H9 (cell line): ENCODE results near the gene CDK5RAP1. TPM values are rescaled to one million over a fixed set of nuclear protein-coding genes. Genes with fewer than 3 reads are reported as not detected.

ENCODE experiments used
- DNase-seq: peaks from one replicate; pipeline ENCODE4 v3.0.0-alpha.2; 2017
- H2AFZ ChIP-seq: one replicate; pipeline ENCODE4 v1.6.1; 2013; ENCODE audit warnings: mild to moderate bottlenecking, low read length, control low read depth, moderate library complexity
- H2AK5ac ChIP-seq: 2 replicates; pipeline ENCODE4 v1.6.1; 2013; ENCODE audit warnings: low read length, control low read depth, mixed read lengths; ENCODE audit not compliant: insufficient read length
- H2BK120ac ChIP-seq: one replicate; pipeline ENCODE4 v1.6.1; 2013; ENCODE audit warnings: low read depth, mild to moderate bottlenecking, low read length, control low read depth, inconsistent platforms; ENCODE audit not compliant: poor library complexity, severe bottlenecking
- H2BK12ac ChIP-seq: 2 replicates; pipeline ENCODE4 v1.6.1; 2013; ENCODE audit warnings: low read length, control low read depth, mixed read lengths, low read depth; ENCODE audit not compliant: insufficient read length
- H2BK15ac ChIP-seq: 2 replicates; pipeline ENCODE4 v1.6.1; 2013; ENCODE audit warnings: low read depth, low read length, control low read depth
- H2BK20ac ChIP-seq: one replicate; pipeline ENCODE4 v1.6.1; 2013; ENCODE audit warnings: low read depth, mild to moderate bottlenecking, low read length, control low read depth, inconsistent platforms; ENCODE audit not compliant: poor library complexity, severe bottlenecking
- H2BK5ac ChIP-seq: 2 replicates; pipeline ENCODE4 v1.6.1; 2013; ENCODE audit warnings: low read length, control low read depth, mixed read lengths; ENCODE audit not compliant: insufficient read length
- H3K14ac ChIP-seq: 2 replicates; pipeline ENCODE4 v1.6.1; 2013; ENCODE audit warnings: low read length, control low read depth; ENCODE audit not compliant: insufficient read depth
- H3K18ac ChIP-seq: 2 replicates; pipeline ENCODE4 v1.6.1; 2013; ENCODE audit warnings: low read depth, mild to moderate bottlenecking, mixed read lengths, low read length, control low read depth; ENCODE audit not compliant: insufficient read length
- H3K23ac ChIP-seq: 2 replicates; pipeline ENCODE4 v1.6.1; 2013; ENCODE audit warnings: low read length, control low read depth, mixed read lengths, low read depth; ENCODE audit not compliant: insufficient read length
- H3K23me2 ChIP-seq: 2 replicates; pipeline ENCODE4 v1.6.1; 2013; ENCODE audit warnings: low read depth, mild to moderate bottlenecking, mixed read lengths, low read length, control low read depth; ENCODE audit not compliant: insufficient read length, poor library complexity, severe bottlenecking
- H3K27ac ChIP-seq: 2 replicates; pipeline ENCODE4 v1.5.1; 2013; ENCODE audit warnings: low read length, control low read depth, mixed read lengths, low read depth; ENCODE audit not compliant: insufficient read length
- H3K27me3 ChIP-seq: 2 replicates; pipeline ENCODE4 v1.6.1; 2013; ENCODE audit warnings: low read length, control low read depth, inconsistent platforms; ENCODE audit not compliant: insufficient read depth
- H3K4ac ChIP-seq: 2 replicates; pipeline ENCODE4 v1.6.1; 2013; ENCODE audit warnings: low read depth, mild to moderate bottlenecking, control low read depth, inconsistent platforms, low read length, moderate library complexity
- H3K4me1 ChIP-seq: 2 replicates; pipeline ENCODE4 v1.6.1; 2013; ENCODE audit warnings: low read length, control low read depth, inconsistent platforms; ENCODE audit not compliant: insufficient read depth
- H3K4me2 ChIP-seq: 2 replicates; pipeline ENCODE4 v1.6.1; 2013; ENCODE audit warnings: low read length, control low read depth, mixed read lengths; ENCODE audit not compliant: insufficient read length, insufficient read depth
- H3K56ac ChIP-seq: 2 replicates; pipeline ENCODE4 v1.6.1; 2013; ENCODE audit warnings: low read depth, mild to moderate bottlenecking, mixed read lengths, low read length, control low read depth; ENCODE audit not compliant: insufficient read length
- H3K79me1 ChIP-seq: 2 replicates; pipeline ENCODE4 v1.6.1; 2013; ENCODE audit warnings: low read depth, mild to moderate bottlenecking, moderate library complexity, low read length, control low read depth, inconsistent platforms; ENCODE audit not compliant: insufficient read depth, poor library complexity, severe bottlenecking
- H3K79me2 ChIP-seq: 2 replicates; pipeline ENCODE4 v1.6.1; 2013; ENCODE audit warnings: low read length, control low read depth, inconsistent platforms; ENCODE audit not compliant: insufficient read depth
- H3K9ac ChIP-seq: 2 replicates; pipeline ENCODE4 v1.6.1; 2013; ENCODE audit warnings: low read length, control low read depth, mixed read lengths; ENCODE audit not compliant: insufficient read length; ENCODE audit errors: extremely low read depth
- H3K9me3 ChIP-seq: one replicate; pipeline ENCODE4 v1.6.1; 2013; ENCODE audit warnings: low read depth, low read length, inconsistent platforms; ENCODE audit not compliant: control insufficient read depth
- H3T11ph ChIP-seq: one replicate; pipeline ENCODE4 v1.6.1; 2013; ENCODE audit warnings: mild to moderate bottlenecking, low read length, control low read depth, inconsistent platforms
- H4K20me1 ChIP-seq: one replicate; pipeline ENCODE4 v1.6.1; 2013; ENCODE audit not compliant: control insufficient read depth, insufficient read length, insufficient read depth
- H4K5ac ChIP-seq: 2 replicates; pipeline ENCODE4 v1.6.1; 2013; ENCODE audit warnings: low read depth, mild to moderate bottlenecking, mixed read lengths, low read length, control low read depth; ENCODE audit not compliant: insufficient read length
- H4K8ac ChIP-seq: replicated peaks from 2 replicates; pipeline ENCODE4 v1.6.1; 2013; ENCODE audit warnings: low read length, control low read depth, mixed read lengths, low read depth; ENCODE audit not compliant: insufficient read length
- H4K91ac ChIP-seq: 2 replicates; pipeline ENCODE4 v1.6.1; 2013; ENCODE audit warnings: low read depth, mild to moderate bottlenecking, moderate library complexity, mixed read lengths, low read length, control low read depth; ENCODE audit not compliant: insufficient read length
- H3K27ac Mint-ChIP-seq, 3 experiments: 2 replicates in 2 of 3; 3 replicates in 1 of 3; pipeline ENCODE4 v1.8.0; 2020 to 2021; ENCODE audit warnings: mixed read lengths in 3 of 3, mild to moderate bottlenecking in 1 of 3, moderate library complexity in 1 of 3
- H3K27me3 Mint-ChIP-seq: 2 replicates; pipeline ENCODE4 v1.8.0; 2021; ENCODE audit warnings: low read depth, mild to moderate bottlenecking, moderate library complexity, mixed read lengths
- H3K36me3 Mint-ChIP-seq, 3 experiments: 2 replicates in 2 of 3; 3 replicates in 1 of 3; pipeline ENCODE4 v1.8.0; 2020 to 2021; ENCODE audit warnings: low read depth in 3 of 3, mixed read lengths in 3 of 3; ENCODE audit not compliant: insufficient read depth in 1 of 3
- H3K4me1 Mint-ChIP-seq, 2 experiments: 2 replicates each; pipeline ENCODE4 v1.8.0; 2020; ENCODE audit warnings: mixed read lengths in 2 of 2
- H3K4me3 Mint-ChIP-seq, 2 experiments: 2 replicates in 1 of 2; 3 replicates in 1 of 2; pipeline ENCODE4 v1.8.0; 2020 to 2021; ENCODE audit warnings: mild to moderate bottlenecking in 2 of 2, mixed read lengths in 2 of 2, moderate library complexity in 1 of 2
- H3K9me3 Mint-ChIP-seq, 2 experiments: 2 replicates in 1 of 2; 3 replicates in 1 of 2; pipeline ENCODE4 v1.8.0; 2020; ENCODE audit warnings: mild to moderate bottlenecking in 2 of 2, mixed read lengths in 2 of 2, moderate library complexity in 1 of 2
- CTCF ChIP-seq: fragments of 200-600 bp; sonication (generic); conservative IDR thresholded peaks from 3 replicates; pipeline ENCODE4 v1.8.0; 2021; ENCODE audit warnings: antibody characterized with exemption, mild to moderate bottlenecking
- WGBS: extraction: QIAGEN DNeasy Blood & Tissue Kit; methylation state at CpG from one replicate; pipeline ENCODE4 v1.1.7; 2013; ENCODE audit warnings: missing lambda C conversion rate, low lambda C conversion rate, mixed read lengths; ENCODE audit not compliant: insufficient read length; ENCODE audit errors: extremely low coverage; 5-methylcytosine and 5-hydroxymethylcytosine counted together
- total RNA-seq: library from RNA; stranded (reverse); gene quantifications from 2 replicates; pipeline ENCODE4 v1.2.1, GENCODE V29; 2021

Gene CDK5RAP1
- total RNA-seq, 1 experiment from 2014 or later = 66.4 TPM

- TF ChIP-seq CTCF = no peak
- Histone ChIP-seq H3K27me3 (no peaks in the 10 kb centered on the region), H3K79me1 (no peaks in the 10 kb centered on the region), H3K18ac (no peak overlapping the region), H3K4ac (no peak overlapping the region), H4K5ac (no peak overlapping the region), H3K27ac (no peak overlapping the region), H3T11ph (no peak overlapping the region), H3K9me3 (no peaks in the 10 kb centered on the region), H3K56ac (no peak overlapping the region), H4K8ac (no peak overlapping the region), H2BK20ac (no peak overlapping the region), H4K20me1 (no peaks in the 10 kb centered on the region), H3K14ac (no peak overlapping the region), H2BK12ac (no peak overlapping the region), H2BK15ac (no peak overlapping the region), H3K9ac (no peak overlapping the region), H3K4me2 (no peak overlapping the region), H3K4me1 (no peaks in the 10 kb centered on the region), H2AFZ (no peak overlapping the region), H2AK5ac (no peak overlapping the region), H3K23me2 (no peaks in the 10 kb centered on the region), H3K79me2 (no peaks in the 10 kb centered on the region), H2BK120ac (no peak overlapping the region), H3K23ac (no peak overlapping the region), H4K91ac (no peak overlapping the region), H2BK5ac (no peak overlapping the region)
- peaks cover 1% of the 10 kb centered on the region; the same call in 1 of the 2 replicates for H3K27me3 Mint-ChIP-seq
- 0 out of 7 replicates have a peak overlapping the region, but pooled peaks of 1 of the 3 experiments have one; percentile 16 for H3K27ac Mint-ChIP-seq
- no peak for DNase-seq
- no peak overlapping the region for H3K4me3 Mint-ChIP-seq
- peaks cover 3% of the 10 kb centered on the region in 2 experiments; a peak in 2 of 4 replicates for H3K4me1 Mint-ChIP-seq
- H3K9me3 Mint-ChIP-seq = peaks cover 0 to 3% of the 10 kb centered on the region in 2 experiments; a peak in 2 of 5 replicates
- no peaks in the 10 kb centered on the region for H3K36me3 Mint-ChIP-seq
- WGBS = no CpG with 5 or more reads among the region's 2 CpGs
Measured at GRCh38 chr20:33309631-33310030, 91.7 kb downstream of the CDK5RAP1 start.

Other genes with a start within 250 kb of the CDK5RAP1 start
- not detected in 2 replicates for gene BPIFA2, start 233.4 kb downstream of the CDK5RAP1 start, total RNA-seq
- not detected in 2 replicates for gene BPIFA3, start 184.2 kb downstream of the CDK5RAP1 start, total RNA-seq
- not detected in 2 replicates for gene BPIFA1, start 165.5 kb downstream of the CDK5RAP1 start, total RNA-seq
- not detected in 2 replicates for gene BPIFB1, start 118.3 kb downstream of the CDK5RAP1 start, total RNA-seq
- gene SNTA1, start 42.2 kb upstream of the CDK5RAP1 start, total RNA-seq = 9.9 and 10.2 TPM in 2 replicates
- gene CBFA2T2, start 88.6 kb upstream of the CDK5RAP1 start, total RNA-seq = 10.9 and 11.2 TPM in 2 replicates